HG03280 (cell line): Measurements from ENCODE around the gene GPRC5A.
"Not testable (repeated sequence)": the region's sequence is repeated elsewhere in the genome, so short reads cannot be mapped to it uniquely, and the experiment has no call there.

Experiments used
- ATAC-seq: cut with Tn5 transposase; IDR thresholded peaks from one replicate; pipeline ENCODE4 v1.9.1; 2021; ENCODE audit warnings: mild to moderate bottlenecking, moderate library complexity; ENCODE audit not compliant: unreplicated experiment

The GPRC5A gene

GRCh38 chr12:12891080-12891880 is at the start of gene GPRC5A:
Gene GPRC5A, plus strand, starts transcription at chr12:12891562. Its CDS starts 16,688 bp downstream, at chr12:12908250.
- no peak for ATAC-seq

GRCh38 chr12:12845794-12846243 is 45.5 kb upstream of the GPRC5A start:
- ATAC-seq, result no peak

- not testable (repeated sequence) for ATAC-seq
Observed at GRCh38 chr12:12846780-12847179, 44.6 kb upstream of the GPRC5A start.

- no peak for ATAC-seq
Observed at GRCh38 chr12:12853435-12853834, 37.9 kb upstream of the GPRC5A start.

- ATAC-seq, result no peak
Observed at GRCh38 chr12:12859690-12860089, 31.7 kb upstream of the GPRC5A start.

GRCh38 chr12:12864243-12864642 is 27.1 kb upstream of the GPRC5A start:
- ATAC-seq, result no peak

- ATAC-seq, result no peak
Observed at GRCh38 chr12:12868477-12869235, 22.7 kb upstream of the GPRC5A start.

GRCh38 chr12:12870465-12870864 is 20.9 kb upstream of the GPRC5A start:
- ATAC-seq, result no peak

GRCh38 chr12:12871587-12872138 is 19.7 kb upstream of the GPRC5A start:
- no peak for ATAC-seq

GRCh38 chr12:12872139-12872933 is 19.0 kb upstream of the GPRC5A start:
- no peak for ATAC-seq

GRCh38 chr12:12872934-12873275 is 18.5 kb upstream of the GPRC5A start:
- ATAC-seq, result no peak

- ATAC-seq, result no peak
Observed at GRCh38 chr12:12874029-12874428, 17.3 kb upstream of the GPRC5A start.

- ATAC-seq, result not testable (repeated sequence)
Observed at GRCh38 chr12:12875301-12875700, 16.1 kb upstream of the GPRC5A start.

GRCh38 chr12:12877153-12877768 is 14.1 kb upstream of the GPRC5A start:
- ATAC-seq, result no peak

- ATAC-seq, result no peak
Observed at GRCh38 chr12:12877781-12878455, 13.4 kb upstream of the GPRC5A start.

- ATAC-seq, result no peak
Observed at GRCh38 chr12:12880537-12880936, 10.8 kb upstream of the GPRC5A start.

GRCh38 chr12:12881151-12881909 is 10.0 kb upstream of the GPRC5A start:
- no peak for ATAC-seq

GRCh38 chr12:12882288-12882687 is 9.1 kb upstream of the GPRC5A start:
- no peak for ATAC-seq

GRCh38 chr12:12883369-12884001 is 7.9 kb upstream of the GPRC5A start:
- no peak for ATAC-seq
